ENCODE data around the gene SASH3.
A peak's percentile ranks its signal among the peaks of the same experiment; 100 is the strongest.

The SASH3 gene

DNA sequence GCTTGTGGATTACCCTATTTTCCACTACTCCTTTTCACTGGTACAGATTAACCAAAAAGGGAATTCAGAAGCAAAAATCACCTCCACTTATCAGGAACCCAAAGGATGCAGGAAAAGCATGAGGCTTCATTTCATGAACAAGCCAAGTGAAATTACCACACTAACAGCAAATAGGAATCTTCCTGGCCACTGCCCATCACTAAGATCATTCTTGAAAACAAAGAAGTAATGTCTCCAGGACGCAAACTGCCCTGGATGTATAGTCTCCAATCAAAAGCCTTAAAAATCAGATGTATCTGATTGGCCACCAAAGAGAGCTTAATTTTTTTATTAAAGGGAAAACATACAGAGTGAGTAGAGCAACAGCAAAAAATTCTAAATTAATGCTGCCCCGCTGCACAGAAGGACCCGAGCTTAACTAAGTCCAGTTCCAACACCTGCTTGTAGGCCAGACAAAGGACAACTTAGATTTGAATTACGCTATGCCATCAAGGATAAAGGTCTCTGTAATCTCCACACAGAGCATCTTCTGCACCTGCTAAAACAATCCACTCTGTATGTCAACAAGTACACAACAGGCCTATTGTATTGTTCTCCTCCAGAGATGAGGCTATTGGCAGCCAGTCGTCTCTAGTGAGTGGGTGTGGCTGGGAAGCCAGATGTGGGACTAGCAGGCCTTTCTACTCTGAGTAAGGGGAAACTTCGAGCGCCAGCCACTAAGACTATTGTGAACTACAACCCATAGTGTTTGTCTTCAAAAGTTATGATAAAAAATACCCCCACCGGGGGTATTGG is 51.5 kb downstream of the SASH3 start:
- DNase-seq, result no peak
- Histone ChIP-seq H3K27me3 (replicated peaks; ENCODE audit: control insufficient read depth, insufficient read depth, low read length, poor library complexity, severe bottlenecking) (no peaks in the 10 kb centered on the region), H3K27ac (ENCODE audit: insufficient read depth, low read length, poor library complexity, severe bottlenecking) (no peak overlapping the region), H3K4me3 (ENCODE audit: insufficient read depth, low read depth, low read length, poor library complexity, severe bottlenecking) (no peak overlapping the region), H3K36me3 (ENCODE audit: control insufficient read depth, insufficient read depth, low read length) (no peaks in the 10 kb centered on the region), H3K9me3 (ENCODE audit: control insufficient read depth, low read length) (no peaks in the 10 kb centered on the region), H3K4me1 (ENCODE audit: control insufficient read depth, insufficient read depth, low read length, poor library complexity, severe bottlenecking) (peaks cover 2% of the 10 kb centered on the region)

DNA sequence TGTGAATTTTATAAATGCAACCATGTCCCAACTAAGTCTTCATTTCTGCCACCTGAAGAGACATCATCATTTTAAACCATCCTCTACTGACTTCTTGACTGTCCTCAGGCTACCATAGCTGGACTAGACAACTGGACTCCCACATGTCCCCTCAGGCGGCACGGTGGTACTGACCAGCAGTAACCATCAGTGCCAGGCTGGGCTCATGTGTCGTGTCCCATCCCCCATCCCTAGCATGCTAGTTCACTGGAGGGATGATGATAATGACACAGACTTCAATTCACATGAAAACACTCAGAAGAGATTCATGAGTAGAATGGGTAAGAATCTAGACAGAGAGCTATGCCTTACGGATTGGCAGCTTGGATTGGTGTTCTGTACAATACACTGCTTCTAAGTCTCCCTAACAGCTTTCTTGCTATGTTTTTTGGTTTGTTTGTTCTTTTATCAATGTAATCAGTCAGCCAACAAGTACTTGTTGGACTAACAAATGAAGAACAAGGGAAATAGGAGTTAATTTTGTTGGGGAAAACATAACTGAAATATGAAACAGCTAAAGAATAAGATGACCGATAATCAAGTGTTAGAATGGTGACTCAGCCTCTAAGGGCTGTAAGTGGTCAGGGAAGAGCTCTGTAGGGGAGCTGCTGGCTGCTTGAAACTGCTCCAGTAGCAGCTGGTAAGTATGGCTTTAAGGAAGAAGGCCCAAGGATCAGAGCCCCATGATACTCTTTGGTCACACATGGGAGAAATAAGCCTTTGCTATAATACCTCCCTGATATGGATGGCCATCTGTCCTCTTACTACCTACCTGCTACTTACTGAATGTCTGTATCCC is 53.6 kb downstream of the SASH3 start:
- Histone ChIP-seq H3K4me1 (ENCODE audit: control insufficient read depth, insufficient read depth, low read length, poor library complexity, severe bottlenecking) (no peaks in the 10 kb centered on the region), H3K4me3 (ENCODE audit: insufficient read depth, low read depth, low read length, poor library complexity, severe bottlenecking) (no peak overlapping the region), H3K36me3 (ENCODE audit: control insufficient read depth, insufficient read depth, low read length) (no peaks in the 10 kb centered on the region), H3K9me3 (ENCODE audit: control insufficient read depth, low read length) (no peaks in the 10 kb centered on the region), H3K27me3 (replicated peaks; ENCODE audit: control insufficient read depth, insufficient read depth, low read length, poor library complexity, severe bottlenecking) (no peaks in the 10 kb centered on the region), H3K27ac (ENCODE audit: insufficient read depth, low read length, poor library complexity, severe bottlenecking) (no peak overlapping the region)
- DNase-seq, result no peak

DNA sequence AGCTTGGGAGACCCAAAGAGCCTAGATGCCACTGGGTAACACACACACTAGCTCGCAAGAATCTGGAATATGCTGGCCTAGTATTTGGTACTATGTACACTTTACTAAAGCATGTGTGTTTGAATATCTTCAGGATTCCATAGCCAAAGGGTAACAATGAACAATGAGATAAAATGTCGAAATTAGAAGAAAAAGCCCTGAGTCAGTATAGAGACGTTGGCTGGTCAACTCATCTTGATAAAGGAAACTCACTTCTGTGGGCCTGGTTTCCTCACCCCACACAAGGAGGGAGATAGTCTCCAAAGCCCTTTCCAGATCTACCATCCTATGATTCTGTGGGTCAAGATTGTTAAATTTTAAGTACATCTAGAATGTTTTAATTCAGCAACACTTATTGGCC is 57.1 kb downstream of the SASH3 start:
- no peak for DNase-seq
- H3K4me3 ChIP-seq (ENCODE audit: insufficient read depth, low read depth, low read length, poor library complexity, severe bottlenecking), result no peak overlapping the region
- H3K27ac ChIP-seq (ENCODE audit: insufficient read depth, low read length, poor library complexity, severe bottlenecking), result no peak overlapping the region
- no peaks in the 10 kb centered on the region for H3K4me1 ChIP-seq (ENCODE audit: control insufficient read depth, insufficient read depth, low read length, poor library complexity, severe bottlenecking)
- no peaks in the 10 kb centered on the region for H3K36me3 ChIP-seq (ENCODE audit: control insufficient read depth, insufficient read depth, low read length)
- H3K9me3 ChIP-seq (ENCODE audit: control insufficient read depth, low read length), result no peaks in the 10 kb centered on the region
- no peaks in the 10 kb centered on the region for H3K27me3 ChIP-seq (replicated peaks; ENCODE audit: control insufficient read depth, insufficient read depth, low read length, poor library complexity, severe bottlenecking)

DNA sequence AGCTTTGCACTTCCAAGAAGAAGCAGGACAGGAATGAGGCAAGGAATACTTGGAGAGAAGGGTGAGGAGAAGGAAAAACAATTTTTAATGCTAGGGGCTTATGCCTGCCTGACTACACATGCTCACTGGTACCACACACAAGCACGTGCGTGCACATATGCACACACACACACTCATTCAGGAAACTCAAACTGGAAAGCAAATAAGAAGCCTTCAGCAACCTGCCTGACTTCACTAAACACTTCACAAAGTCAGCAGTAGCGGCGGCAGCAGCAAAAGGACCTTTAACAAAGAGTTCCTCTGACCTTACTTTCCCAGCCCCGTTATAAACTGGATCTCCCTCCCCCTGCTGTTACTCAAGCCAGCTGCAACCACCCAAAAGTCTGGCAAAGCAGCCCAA is 60.6 kb downstream of the SASH3 start:
- Histone ChIP-seq H3K36me3 (ENCODE audit: control insufficient read depth, insufficient read depth, low read length) (no peaks in the 10 kb centered on the region), H3K27me3 (replicated peaks; ENCODE audit: control insufficient read depth, insufficient read depth, low read length, poor library complexity, severe bottlenecking) (no peaks in the 10 kb centered on the region), H3K27ac (ENCODE audit: insufficient read depth, low read length, poor library complexity, severe bottlenecking) (no peak overlapping the region), H3K4me1 (ENCODE audit: control insufficient read depth, insufficient read depth, low read length, poor library complexity, severe bottlenecking) (peaks cover 5% of the 10 kb centered on the region), H3K9me3 (ENCODE audit: control insufficient read depth, low read length) (no peaks in the 10 kb centered on the region), H3K4me3 (ENCODE audit: insufficient read depth, low read depth, low read length, poor library complexity, severe bottlenecking) (no peak overlapping the region)
- DNase-seq, result no peak

DNA sequence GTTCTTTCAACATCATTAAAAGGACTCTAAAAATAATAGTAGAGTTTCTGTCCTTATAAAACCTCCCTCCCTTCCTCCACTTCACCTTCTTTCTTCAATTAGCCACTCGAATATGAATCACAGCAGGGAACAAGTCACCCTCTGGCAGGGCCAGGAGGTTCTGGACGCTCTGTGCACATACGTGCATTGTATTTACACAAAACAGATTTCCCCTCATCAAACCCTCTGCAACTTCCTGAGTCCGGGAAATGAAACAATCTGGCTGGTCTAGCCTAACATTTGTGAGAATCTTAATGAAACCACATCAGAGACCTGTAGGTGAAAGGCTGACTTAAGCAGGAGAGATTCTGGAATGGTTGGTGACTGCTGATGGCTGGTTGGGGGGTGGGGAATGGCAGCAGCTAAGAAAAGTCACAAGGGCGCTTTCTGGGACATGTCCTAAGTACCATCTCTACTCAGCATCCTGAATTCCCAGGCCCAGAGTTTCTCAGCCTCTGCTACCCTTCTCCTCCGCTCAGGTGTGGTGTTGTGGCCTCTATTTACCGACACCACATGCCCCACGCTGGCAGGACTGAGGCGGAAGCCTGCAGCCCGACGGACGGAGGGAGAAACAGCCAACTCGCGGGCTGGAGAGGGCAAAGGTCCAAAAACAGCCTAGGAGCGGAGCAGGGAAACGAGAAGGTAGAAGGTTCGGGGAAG is 62.9 kb downstream of the SASH3 start:
- no peak for DNase-seq
- no peak overlapping the region for H3K27ac ChIP-seq (ENCODE audit: insufficient read depth, low read length, poor library complexity, severe bottlenecking)
- H3K9me3 ChIP-seq (ENCODE audit: control insufficient read depth, low read length), result no peaks in the 10 kb centered on the region
- no peaks in the 10 kb centered on the region for H3K27me3 ChIP-seq (replicated peaks; ENCODE audit: control insufficient read depth, insufficient read depth, low read length, poor library complexity, severe bottlenecking)
- peak overlapping the region; percentile 63 for H3K4me3 ChIP-seq (ENCODE audit: insufficient read depth, low read depth, low read length, poor library complexity, severe bottlenecking)
- peaks cover 5% of the 10 kb centered on the region for H3K4me1 ChIP-seq (ENCODE audit: control insufficient read depth, insufficient read depth, low read length, poor library complexity, severe bottlenecking)
- H3K36me3 ChIP-seq (ENCODE audit: control insufficient read depth, insufficient read depth, low read length), result no peaks in the 10 kb centered on the region

DNA sequence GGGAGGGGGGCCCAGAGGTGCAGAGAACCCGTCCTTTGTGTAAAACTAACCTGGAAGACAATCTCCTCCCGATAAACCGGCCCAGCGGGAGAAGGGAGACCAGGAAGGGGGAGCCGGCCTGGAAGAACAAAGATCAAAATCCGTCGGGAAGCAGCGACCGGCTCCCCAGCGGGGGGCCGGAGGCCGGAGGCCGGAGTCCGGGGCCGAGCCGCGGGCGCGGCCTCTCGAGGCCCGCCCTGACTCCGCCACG is 63.4 kb downstream of the SASH3 start:
- Histone ChIP-seq H3K27me3 (replicated peaks; ENCODE audit: control insufficient read depth, insufficient read depth, low read length, poor library complexity, severe bottlenecking) (no peaks in the 10 kb centered on the region), H3K4me1 (ENCODE audit: control insufficient read depth, insufficient read depth, low read length, poor library complexity, severe bottlenecking) (peaks cover 5% of the 10 kb centered on the region), H3K9me3 (ENCODE audit: control insufficient read depth, low read length) (no peaks in the 10 kb centered on the region), H3K36me3 (ENCODE audit: control insufficient read depth, insufficient read depth, low read length) (no peaks in the 10 kb centered on the region), H3K27ac (ENCODE audit: insufficient read depth, low read length, poor library complexity, severe bottlenecking) (peak overlapping the region; percentile 63), H3K4me3 (ENCODE audit: insufficient read depth, low read depth, low read length, poor library complexity, severe bottlenecking) (peak overlapping the region; percentile 63)
- no peak for DNase-seq

DNA sequence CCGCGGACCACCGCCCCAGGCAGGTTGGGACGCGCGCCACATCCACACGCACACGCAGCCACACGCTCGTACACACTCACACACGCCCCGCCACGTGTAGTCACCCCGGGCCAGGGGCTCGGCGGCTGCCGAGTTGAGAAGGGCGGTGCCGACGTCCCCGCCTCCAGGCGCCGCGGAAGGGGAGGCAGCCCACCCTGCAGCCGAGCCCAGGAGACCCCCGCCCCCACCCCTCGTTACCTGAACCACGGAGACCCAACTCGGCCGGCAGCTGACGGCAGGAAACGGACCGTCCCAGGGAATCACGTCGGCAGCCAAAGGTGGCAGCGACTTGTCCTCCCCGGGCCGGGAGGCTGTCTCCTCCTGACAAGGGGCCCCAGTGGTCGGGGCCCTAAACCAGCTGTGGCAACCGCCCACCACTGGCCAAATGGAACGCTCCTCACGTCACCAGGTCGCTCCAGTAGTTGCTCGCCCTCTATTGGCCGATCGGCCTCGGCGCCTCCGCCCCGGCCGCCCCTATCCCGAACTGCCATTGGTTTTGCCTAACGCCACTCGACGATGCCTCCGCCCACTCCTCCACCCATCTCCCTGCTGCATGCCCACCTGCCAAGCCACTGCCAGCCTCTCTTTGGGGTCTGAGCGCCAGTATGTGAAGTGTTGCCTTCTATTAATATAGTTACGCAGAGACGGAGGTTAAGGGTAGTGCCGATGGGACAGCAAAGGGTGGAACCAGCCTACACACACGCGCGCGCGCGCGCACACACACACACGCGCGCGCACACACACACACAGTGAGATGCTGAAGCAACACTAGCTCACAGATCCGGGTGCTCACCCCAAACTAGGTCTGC is 63.9 kb downstream of the SASH3 start, which contains the start of gene ZDHHC9:
TSS of gene ZDHHC9 (minus strand) at position 428 of the 848 bp plus-strand sequence. CDS start 1,941 bp downstream, outside the sequence.
- Histone ChIP-seq H3K4me1 (ENCODE audit: control insufficient read depth, insufficient read depth, low read length, poor library complexity, severe bottlenecking) (peaks cover 5% of the 10 kb centered on the region), H3K36me3 (ENCODE audit: control insufficient read depth, insufficient read depth, low read length) (no peaks in the 10 kb centered on the region), H3K27me3 (replicated peaks; ENCODE audit: control insufficient read depth, insufficient read depth, low read length, poor library complexity, severe bottlenecking) (no peaks in the 10 kb centered on the region), H3K9me3 (ENCODE audit: control insufficient read depth, low read length) (no peaks in the 10 kb centered on the region), H3K4me3 (ENCODE audit: insufficient read depth, low read depth, low read length, poor library complexity, severe bottlenecking) (peak within 1 kb of the TSS; percentile 63), H3K27ac (ENCODE audit: insufficient read depth, low read length, poor library complexity, severe bottlenecking) (peak within 1 kb of the TSS; percentile 63)
- peak; percentile 65 to 78 (median 76) for DNase-seq
